ENCODE data around the gene ZNF285.
"Not testable (repeated sequence)": the region's sequence is repeated elsewhere in the genome, so short reads cannot be mapped to it uniquely, and the experiment has no call there.

The ZNF285 gene

GRCh38 chr19:44401139-44402115 is at the start of gene ZNF285:
TSS of gene ZNF285 (minus strand) at chr19:44401608. CDS start at chr19:44397213, 4,395 bp downstream.
- in situ Hi-C loops (cut with MboI; ENCODE audit: low sequenced_read_pairs), result no loop called here

- in situ Hi-C loops (cut with MboI; ENCODE audit: low sequenced_read_pairs), result no loop called here
These were observed 46.7 kb upstream of the ZNF285 start, which contains the start of gene ZNF229 for GRCh38 chr19:44447916-44448674. TSS of gene ZNF229 (minus strand) at chr19:44448472. CDS start at chr19:44442847, 5,625 bp downstream.

- in situ Hi-C loops (cut with MboI; ENCODE audit: low sequenced_read_pairs), result no loop called here
These were observed 37.0 kb upstream of the ZNF285 start for GRCh38 chr19:44438441-44438840.

- in situ Hi-C loops (cut with MboI; ENCODE audit: low sequenced_read_pairs), result no loop called here
These were observed 34.0 kb upstream of the ZNF285 start for GRCh38 chr19:44435441-44435840.

GRCh38 chr19:44430956-44431355 is 29.5 kb upstream of the ZNF285 start:
- in situ Hi-C loops (cut with MboI; ENCODE audit: low sequenced_read_pairs), result no loop called here

- in situ Hi-C loops (cut with MboI; ENCODE audit: low sequenced_read_pairs), result not testable (repeated sequence)
These were observed 14.1 kb upstream of the ZNF285 start for GRCh38 chr19:44415553-44415952.

GRCh38 chr19:44389268-44389667 is 12.1 kb downstream of the ZNF285 start:
- in situ Hi-C loops (cut with MboI; ENCODE audit: low sequenced_read_pairs), result not testable (repeated sequence)

GRCh38 chr19:44374789-44375188 is 26.6 kb downstream of the ZNF285 start:
- in situ Hi-C loops (cut with MboI; ENCODE audit: low sequenced_read_pairs), result no loop called here

- in situ Hi-C loops (cut with MboI; ENCODE audit: low sequenced_read_pairs), result no loop called here
These were observed 29.5 kb downstream of the ZNF285 start for GRCh38 chr19:44371815-44372480.

GRCh38 chr19:44367024-44367423 is 34.4 kb downstream of the ZNF285 start:
- in situ Hi-C loops (cut with MboI; ENCODE audit: low sequenced_read_pairs), result no loop called here

GRCh38 chr19:44356383-44357111 is 44.9 kb downstream of the ZNF285 start, which contains the start of gene ZNF112:
TSS of gene ZNF112 (minus strand) at chr19:44356680. CDS start at chr19:44340539, 16,141 bp downstream.
- in situ Hi-C loops (cut with MboI; ENCODE audit: low sequenced_read_pairs), result no loop called here

- in situ Hi-C loops (cut with MboI; ENCODE audit: low sequenced_read_pairs), result no loop called here
These were observed 54.9 kb downstream of the ZNF285 start for GRCh38 chr19:44346556-44346955.

- in situ Hi-C loops (cut with MboI; ENCODE audit: low sequenced_read_pairs), result no loop called here
These were observed 55.4 kb downstream of the ZNF285 start for GRCh38 chr19:44345959-44346358.

- in situ Hi-C loops (cut with MboI; ENCODE audit: low sequenced_read_pairs), result no loop called here
These were observed 57.2 kb downstream of the ZNF285 start for GRCh38 chr19:44344255-44344654.

GRCh38 chr19:44341794-44342193 is 59.6 kb downstream of the ZNF285 start:
- in situ Hi-C loops (cut with MboI; ENCODE audit: low sequenced_read_pairs), result no loop called here

GRCh38 chr19:44334639-44335038 is 66.8 kb downstream of the ZNF285 start:
- in situ Hi-C loops (cut with MboI; ENCODE audit: low sequenced_read_pairs), result not testable (repeated sequence)

All from HL-60/S4 (cell line).